ENCODE results near the gene TBC1D19.

The TBC1D19 gene

DNA sequence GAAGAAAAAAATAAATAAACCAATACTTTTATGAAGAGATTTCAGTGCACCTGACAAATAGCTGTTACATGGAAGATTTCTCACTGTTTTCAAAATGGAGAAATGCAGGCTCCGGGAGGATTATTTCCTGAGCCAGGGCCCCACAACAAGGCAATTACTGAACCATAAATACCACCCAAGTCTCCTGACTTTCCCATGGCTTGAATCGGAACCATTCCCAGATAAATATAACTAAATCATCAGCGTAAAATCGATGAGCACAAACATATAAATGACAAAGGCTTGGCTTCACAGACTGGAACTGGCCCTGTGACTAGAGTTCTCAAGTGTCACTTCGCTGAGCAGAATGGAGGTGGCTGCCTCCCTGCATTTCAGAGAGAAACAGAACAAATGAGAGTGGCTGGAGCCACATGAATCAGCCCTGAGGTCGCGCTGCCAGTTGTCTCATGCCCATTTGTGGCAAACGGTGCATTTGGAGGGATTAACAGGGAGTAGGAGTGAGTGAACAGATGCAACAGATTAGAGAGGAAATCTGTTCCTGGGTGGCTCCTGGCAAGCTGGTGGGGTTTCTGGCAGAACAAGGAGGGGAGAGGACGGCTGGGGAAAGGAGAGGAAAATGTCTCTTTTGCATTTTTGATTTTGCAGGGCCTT, 219.5 kb downstream of the TBC1D19 start:
- no peak overlapping the region for H3K4me3 ChIP-seq (ENCODE audit: low read depth, low read length)
- TF ChIP-seq, protein P1, sequence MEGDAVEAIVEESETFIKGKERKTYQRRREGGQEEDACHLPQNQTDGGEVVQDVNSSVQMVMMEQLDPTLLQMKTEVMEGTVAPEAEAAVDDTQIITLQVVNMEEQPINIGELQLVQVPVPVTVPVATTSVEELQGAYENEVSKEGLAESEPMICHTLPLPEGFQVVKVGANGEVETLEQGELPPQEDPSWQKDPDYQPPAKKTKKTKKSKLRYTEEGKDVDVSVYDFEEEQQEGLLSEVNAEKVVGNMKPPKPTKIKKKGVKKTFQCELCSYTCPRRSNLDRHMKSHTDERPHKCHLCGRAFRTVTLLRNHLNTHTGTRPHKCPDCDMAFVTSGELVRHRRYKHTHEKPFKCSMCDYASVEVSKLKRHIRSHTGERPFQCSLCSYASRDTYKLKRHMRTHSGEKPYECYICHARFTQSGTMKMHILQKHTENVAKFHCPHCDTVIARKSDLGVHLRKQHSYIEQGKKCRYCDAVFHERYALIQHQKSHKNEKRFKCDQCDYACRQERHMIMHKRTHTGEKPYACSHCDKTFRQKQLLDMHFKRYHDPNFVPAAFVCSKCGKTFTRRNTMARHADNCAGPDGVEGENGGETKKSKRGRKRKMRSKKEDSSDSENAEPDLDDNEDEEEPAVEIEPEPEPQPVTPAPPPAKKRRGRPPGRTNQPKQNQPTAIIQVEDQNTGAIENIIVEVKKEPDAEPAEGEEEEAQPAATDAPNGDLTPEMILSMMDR (IDR thresholded peaks at IDR 0.05; ENCODE audit: low read depth, low read length) = no peak
- in situ Hi-C loops (cut with HindIII; ENCODE audit: low sequenced_read_pairs) = no loop called here
- no peak for DNase-seq (ENCODE audit: low read depth, low spot score)

DNA sequence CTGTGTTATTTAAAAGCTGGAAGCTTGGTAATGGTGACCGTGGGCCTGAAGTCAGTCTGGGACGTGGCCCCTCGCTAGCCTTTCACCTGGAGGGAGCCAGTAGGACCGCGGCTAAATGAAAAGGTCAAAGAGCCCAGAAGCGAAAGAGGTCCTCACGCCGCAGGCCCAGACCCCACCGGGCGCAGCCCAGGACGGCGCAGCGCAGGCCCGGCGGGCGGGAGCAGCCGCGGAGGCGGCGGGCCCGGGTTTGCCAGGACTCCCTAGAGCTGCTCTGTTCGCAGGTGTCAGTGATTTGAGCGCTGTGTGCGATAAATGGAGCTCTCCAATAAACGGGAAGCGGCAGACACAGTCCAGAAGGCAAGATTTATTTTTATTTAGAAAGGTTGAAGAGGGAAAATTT, 220.6 kb downstream of the TBC1D19 start:
- no peak overlapping the region for H3K4me3 ChIP-seq (ENCODE audit: low read depth, low read length)
- in situ Hi-C loops (cut with HindIII; ENCODE audit: low sequenced_read_pairs) = no loop called here
- DNase-seq (ENCODE audit: low read depth, low spot score) = no peak
- TF ChIP-seq, protein P1 (IDR thresholded peaks at IDR 0.05; ENCODE audit: low read depth, low read length) = no peak

DNA sequence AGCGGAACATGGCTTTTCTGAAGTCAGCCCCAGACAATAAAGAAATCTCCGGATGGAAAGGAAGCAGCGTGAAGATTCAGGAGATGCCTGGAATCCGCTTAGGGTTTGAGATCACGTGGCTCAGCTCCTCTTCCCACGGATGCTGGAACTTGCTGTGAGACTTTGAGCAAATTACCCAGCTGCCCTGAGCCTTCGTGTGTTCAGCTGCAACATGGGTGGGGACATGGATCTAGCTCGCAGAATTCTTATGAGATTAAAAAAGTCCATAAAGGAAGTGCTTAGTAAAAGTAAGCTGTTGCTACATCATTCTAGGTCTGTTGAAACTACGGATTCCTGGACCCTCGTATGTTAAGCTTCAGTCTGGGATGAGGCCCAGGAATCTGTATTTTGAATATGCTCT, 221.0 kb downstream of the TBC1D19 start:
- no peak for DNase-seq (ENCODE audit: low read depth, low spot score)
- in situ Hi-C loops (cut with HindIII; ENCODE audit: low sequenced_read_pairs) = no loop called here
- H3K4me3 ChIP-seq (ENCODE audit: low read depth, low read length) = no peak overlapping the region
- TF ChIP-seq, protein P1 (IDR thresholded peaks at IDR 0.05; ENCODE audit: low read depth, low read length) = no peak

Data from astrocyte of the spinal cord (primary cell).